SU-DHL-6 (cell line): Measurements from ENCODE around the gene ELK4.

Source experiments
- H2AFZ ChIP-seq: fragments of 200-600 bp; sonication (generic); 2 replicates; pipeline ENCODE4 v1.6.1; 2014; ENCODE audit warnings: low read depth, mild to moderate bottlenecking, moderate library complexity, mixed read lengths, antibody characterized with exemption, low read length; ENCODE audit not compliant: severe bottlenecking
- H3F3A ChIP-seq: fragments of 200-600 bp; shearing (Covaris generic); 2 replicates; pipeline ENCODE4 v1.6.0; 2016; ENCODE audit warnings: antibody characterized with exemption, mild to moderate bottlenecking; ENCODE audit not compliant: insufficient read depth
- H3K27ac ChIP-seq: fragments of 200-600 bp; sonication (generic); 2 replicates; pipeline ENCODE4 v1.5.1; 2016; ENCODE audit warnings: low read depth, mild to moderate bottlenecking, low read length, moderate library complexity, mixed read lengths
- H3K27me3 ChIP-seq: fragments of 200-600 bp; sonication (generic), shearing (Covaris generic); 2 replicates; pipeline ENCODE4 v1.6.0; 2014; ENCODE audit warnings: mild to moderate bottlenecking, low read length
- H3K36me3 ChIP-seq: fragments of 200-600 bp; sonication (generic); 2 replicates; pipeline ENCODE4 v1.6.1; 2014; ENCODE audit warnings: mild to moderate bottlenecking, low read length, mixed read lengths
- H3K4me2 ChIP-seq: fragments of 300-600, 200-600 bp; shearing (Covaris generic), sonication (generic); 2 replicates; pipeline ENCODE4 v1.6.0; 2014; ENCODE audit warnings: low read length, low read depth, mild to moderate bottlenecking; ENCODE audit not compliant: poor library complexity, severe bottlenecking
- H3K4me3 ChIP-seq: fragments of 200-600 bp; sonication (generic); 2 replicates; pipeline ENCODE4 v1.5.1; 2014; ENCODE audit warnings: antibody characterized with exemption, low read length, mild to moderate bottlenecking, mixed read lengths; ENCODE audit not compliant: insufficient read depth, poor library complexity, severe bottlenecking
- H3K79me2 ChIP-seq: fragments of 200-600 bp; sonication (generic); 2 replicates; pipeline ENCODE4 v1.6.1; 2014; ENCODE audit warnings: mild to moderate bottlenecking, low read length, moderate library complexity; ENCODE audit not compliant: insufficient read depth
- H3K9ac ChIP-seq: fragments of 200-600 bp; sonication (generic); 2 replicates; pipeline ENCODE4 v1.7.0; 2014; ENCODE audit warnings: mild to moderate bottlenecking, low read length
- H3K9me2 ChIP-seq: fragments of 200-600 bp; sonication (generic); replicated peaks from 2 replicates; pipeline ENCODE4 v1.6.1; 2014; ENCODE audit warnings: low read length; ENCODE audit not compliant: insufficient read depth
- H3K9me3 ChIP-seq: fragments of 200-600 bp; sonication (generic); 2 replicates; pipeline ENCODE4 v1.6.1; 2014; ENCODE audit warnings: low read length, mixed read lengths; ENCODE audit not compliant: insufficient read depth
- H4K20me1 ChIP-seq: fragments of 200-600 bp; sonication (generic); 2 replicates; pipeline ENCODE4 v1.6.1; 2014; ENCODE audit warnings: low read depth, mild to moderate bottlenecking, antibody characterized with exemption, low read length, moderate library complexity, mixed read lengths
- CTCF ChIP-seq: fragments of 200-600 bp; sonication (generic); IDR thresholded peaks from one replicate; pipeline ENCODE4 v1.5.1; 2017; ENCODE audit warnings: antibody characterized with exemption, mild to moderate bottlenecking, low read length, moderate library complexity; ENCODE audit not compliant: insufficient read depth, poor library complexity, severe bottlenecking
- EZH2phosphoT487 ChIP-seq: fragments of 200-600 bp; sonication (generic), shearing (Covaris generic); conservative IDR thresholded peaks from 2 replicates; pipeline ENCODE4 v1.6.1; 2018; ENCODE audit warnings: mild to moderate bottlenecking, antibody characterized with exemption, low read length, moderate library complexity, mixed read lengths

Gene ELK4

GRCh38 chr1:205630651-205631009 is 1.2 kb downstream of the ELK4 start:
- H3K9ac ChIP-seq: peak overlapping the region; percentile 73
- 0 out of 2 replicates have a peak, but pooled peaks cover 6% of the 10 kb centered on the region for H3K36me3 ChIP-seq
- no peaks in the 10 kb centered on the region for H3K27me3 ChIP-seq
- H3K9me3 ChIP-seq: no peaks in the 10 kb centered on the region
- H3K4me3 ChIP-seq: peak overlapping the region; percentile 83
- peak overlapping the region; percentile 95 for H3K27ac ChIP-seq
- TF ChIP-seq CTCF (no peak), EZH2phosphoT487 (no peak)
- H3K79me2 ChIP-seq: peaks cover 53% of the 10 kb centered on the region
- H2AFZ ChIP-seq: no peak overlapping the region
- peak overlapping the region; percentile 100 for H3K4me2 ChIP-seq
- peaks cover 27% of the 10 kb centered on the region for H3F3A ChIP-seq
- no peaks in the 10 kb centered on the region for H3K9me2 ChIP-seq
- peaks cover 4% of the 10 kb centered on the region; the same call in 1 of the 2 replicates for H4K20me1 ChIP-seq

GRCh38 chr1:205630241-205630640 is 1.6 kb downstream of the ELK4 start:
- Histone ChIP-seq H3K79me2 (peaks cover 57% of the 10 kb centered on the region), H4K20me1 (peaks cover 4% of the 10 kb centered on the region; the same call in 1 of the 2 replicates), H3K9me3 (no peaks in the 10 kb centered on the region), H2AFZ (no peak overlapping the region), H3K36me3 (0 out of 2 replicates have a peak, but pooled peaks cover 6% of the 10 kb centered on the region), H3K9me2 (no peaks in the 10 kb centered on the region), H3K4me2 (peak overlapping the region; percentile 100), H3K9ac (peak overlapping the region; percentile 73), H3K27ac (peak overlapping the region; percentile 95), H3K4me3 (peak overlapping the region; percentile 83), H3F3A (peaks cover 27% of the 10 kb centered on the region), H3K27me3 (no peaks in the 10 kb centered on the region)
- TF ChIP-seq EZH2phosphoT487 (no peak), CTCF (no peak)

GRCh38 chr1:205629751-205630150 is 2.1 kb downstream of the ELK4 start:
- Histone ChIP-seq H4K20me1 (peaks cover 4% of the 10 kb centered on the region; the same call in 1 of the 2 replicates), H3K9ac (peak overlapping the region; percentile 73), H3K4me3 (peak overlapping the region; percentile 83)

More at GRCh38 chr1:205629751-205630150, 2.1 kb downstream of the ELK4 start:
- Histone ChIP-seq H3K9me3 (no peaks in the 10 kb centered on the region), H3K9me2 (no peaks in the 10 kb centered on the region), H3F3A (peaks cover 27% of the 10 kb centered on the region), H3K79me2 (peaks cover 62% of the 10 kb centered on the region), H3K27me3 (no peaks in the 10 kb centered on the region), H3K27ac (peak overlapping the region; percentile 95), H2AFZ (no peak overlapping the region), H3K4me2 (peak overlapping the region; percentile 100), H3K36me3 (0 out of 2 replicates have a peak, but pooled peaks cover 6% of the 10 kb centered on the region)
- TF ChIP-seq CTCF (no peak), EZH2phosphoT487 (no peak)
